ENCODE measurements around the gene LUC7L.
"Not testable (repeated sequence)": the region's sequence is repeated elsewhere in the genome, so short reads cannot be mapped to it uniquely, and the experiment has no call there.

LUC7L gene

GRCh38 chr16:263182-263774, 34.0 kb upstream of the LUC7L start:
- DNase-seq = no peak

- DNase-seq = no peak
Observed at GRCh38 chr16:262121-262745, 33.0 kb upstream of the LUC7L start.

GRCh38 chr16:261031-261691, 31.9 kb upstream of the LUC7L start:
- DNase-seq = no peak

DNA sequence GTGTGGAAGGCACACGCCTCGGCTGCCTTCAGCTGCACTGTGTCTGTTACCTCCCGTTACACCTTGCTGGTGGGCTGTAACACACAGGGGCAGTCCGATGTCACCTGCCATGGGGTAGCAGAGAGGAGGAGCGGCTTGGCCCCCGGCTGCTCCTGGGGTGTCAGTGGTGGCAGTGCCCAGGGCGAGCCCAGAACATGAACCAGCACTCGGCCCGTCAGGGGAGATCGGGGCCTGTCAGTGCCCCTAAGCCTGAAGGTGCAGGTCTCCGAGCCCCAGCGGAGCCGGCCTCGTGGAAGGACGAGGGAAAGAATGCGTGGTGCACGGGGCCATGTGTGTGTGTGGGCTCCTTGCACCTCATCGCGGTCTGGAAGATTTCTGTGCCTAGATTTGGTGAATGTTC, 31.1 kb upstream of the LUC7L start:
- no peak for DNase-seq

GRCh38 chr16:259814-260253, 30.6 kb upstream of the LUC7L start:
- DNase-seq = no peak

GRCh38 chr16:259226-259625, 30.0 kb upstream of the LUC7L start:
- DNase-seq = no peak

DNA sequence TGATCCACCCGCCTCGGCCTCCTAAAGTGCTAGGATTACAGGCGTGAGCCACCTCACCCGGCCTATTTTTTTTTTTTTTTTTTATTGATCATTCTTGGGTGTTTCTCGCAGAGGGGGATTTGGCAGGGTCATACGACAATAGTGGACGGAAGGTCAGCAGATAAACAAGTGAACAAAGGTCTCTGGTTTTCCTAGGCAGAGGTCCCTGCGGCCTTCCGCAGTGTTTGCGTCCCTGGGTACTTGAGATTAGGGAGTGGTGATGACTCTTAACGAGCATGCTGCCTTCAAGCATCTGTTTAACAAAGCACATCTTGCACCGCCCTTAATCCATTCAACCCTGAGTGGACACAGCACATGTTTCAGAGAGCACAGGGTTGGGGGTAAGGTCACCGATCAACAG, 28.8 kb upstream of the LUC7L start:
- DNase-seq = not testable (repeated sequence)

DNA sequence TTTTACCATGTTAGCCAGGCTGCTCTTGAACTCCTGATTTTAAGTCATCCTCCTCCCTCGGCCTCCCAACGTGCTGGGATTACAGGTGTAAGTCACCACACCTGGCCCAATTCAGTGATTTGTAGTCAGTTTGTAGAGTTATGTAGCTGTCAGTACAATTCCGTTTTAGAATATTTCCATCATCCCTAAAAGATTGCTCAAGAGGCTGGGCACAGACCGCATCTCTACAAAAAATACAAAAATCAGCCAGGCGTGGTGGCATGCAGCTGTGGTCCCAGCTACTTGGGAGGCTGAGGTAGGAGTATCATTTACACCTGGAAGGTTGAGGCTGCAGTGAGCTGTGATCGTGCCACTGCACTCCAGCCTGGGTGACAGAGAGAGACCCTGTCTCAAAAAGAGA, 25.9 kb upstream of the LUC7L start:
- no peak for DNase-seq

GRCh38 chr16:254461-254860, 25.2 kb upstream of the LUC7L start:
- no peak for DNase-seq

GRCh38 chr16:253833-254232, 24.6 kb upstream of the LUC7L start:
- no peak for DNase-seq

DNA sequence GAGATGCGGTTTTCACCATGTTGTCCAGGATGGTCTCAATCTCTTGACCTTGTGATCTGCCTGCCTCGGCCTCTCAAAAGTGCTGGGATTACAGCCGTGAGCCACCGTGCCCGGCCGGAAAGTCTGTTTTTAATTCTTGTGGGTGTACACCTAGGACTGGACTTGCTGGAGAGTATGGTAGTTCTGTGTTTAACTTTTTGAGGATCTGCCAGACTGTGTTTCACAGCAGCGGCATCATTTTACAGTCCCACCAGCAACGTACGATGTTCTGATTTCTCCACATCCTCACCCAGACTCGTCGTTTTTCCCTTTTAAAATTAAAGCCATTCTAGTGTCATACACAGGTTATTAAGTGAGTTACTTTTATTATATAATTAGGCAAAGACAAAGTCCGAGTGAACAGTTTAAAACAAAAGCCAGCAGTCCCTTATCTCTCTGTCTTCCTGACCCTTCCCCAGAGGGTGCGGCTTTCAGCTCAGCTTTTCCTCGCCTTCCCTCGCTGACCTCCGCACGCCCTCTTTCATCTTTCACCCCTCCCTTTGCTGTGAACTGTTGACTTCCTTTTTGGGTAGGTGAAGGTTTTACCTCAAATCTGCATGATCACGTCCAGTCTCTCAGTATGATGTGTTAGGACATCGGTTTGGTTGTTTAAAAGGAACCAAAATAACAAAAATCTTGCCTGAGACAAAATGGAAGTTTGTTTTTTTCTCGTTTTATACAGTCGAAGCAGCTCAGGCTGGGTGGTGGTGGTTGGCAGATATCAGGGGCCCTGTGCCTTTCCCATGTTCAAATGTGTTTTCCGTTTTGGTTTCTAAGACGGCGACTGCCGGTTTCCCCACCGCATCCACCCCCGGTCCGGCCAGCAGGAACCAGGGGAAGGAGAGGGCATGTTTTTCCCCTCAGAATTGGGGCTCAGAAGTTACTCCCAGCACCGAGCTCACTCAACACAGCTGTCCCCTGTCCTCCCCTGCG, 23.4 kb upstream of the LUC7L start:
- no peak for DNase-seq

DNA sequence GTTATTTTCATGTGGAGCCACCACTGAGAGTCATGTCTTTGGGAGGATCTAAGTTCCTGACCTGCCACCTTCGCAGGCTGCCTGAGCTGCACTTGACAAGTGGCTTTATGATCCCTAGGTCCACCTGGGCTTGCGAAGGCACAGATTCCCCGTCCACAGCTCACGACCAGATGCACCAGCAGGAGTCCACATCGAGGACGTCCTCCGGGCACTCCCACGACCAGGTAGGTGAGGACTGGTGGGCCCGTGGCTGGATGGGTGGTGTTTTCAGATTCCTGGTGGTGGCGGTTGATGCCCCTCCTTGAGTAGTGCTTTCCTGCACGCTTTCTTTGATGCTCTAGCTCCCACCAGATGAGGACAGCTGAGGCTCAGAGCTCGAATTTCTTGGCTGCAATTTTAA, 20.2 kb upstream of the LUC7L start:
- no peak for DNase-seq

DNA sequence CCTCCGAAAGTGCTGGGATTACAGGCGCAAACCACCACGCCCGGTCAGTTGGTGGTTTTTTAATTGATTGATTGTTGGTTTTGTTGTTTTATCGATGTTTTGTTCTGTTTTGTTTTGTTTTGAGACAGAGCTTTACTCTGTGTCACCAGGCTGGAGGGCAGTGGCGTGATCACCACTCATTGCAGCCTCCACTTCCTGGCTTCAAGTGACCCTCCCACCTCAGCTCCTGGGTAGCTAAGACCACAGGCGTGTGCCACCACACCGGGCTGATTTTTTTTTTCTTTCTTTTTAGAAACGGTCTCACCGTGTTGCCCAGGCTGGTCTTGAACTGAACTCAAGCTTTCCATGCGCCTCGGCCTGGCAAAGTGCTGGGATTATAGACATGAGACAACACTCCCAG, 17.8 kb upstream of the LUC7L start:
- DNase-seq = no peak

GRCh38 chr16:245105-245504, 15.9 kb upstream of the LUC7L start:
- no peak for DNase-seq

DNA sequence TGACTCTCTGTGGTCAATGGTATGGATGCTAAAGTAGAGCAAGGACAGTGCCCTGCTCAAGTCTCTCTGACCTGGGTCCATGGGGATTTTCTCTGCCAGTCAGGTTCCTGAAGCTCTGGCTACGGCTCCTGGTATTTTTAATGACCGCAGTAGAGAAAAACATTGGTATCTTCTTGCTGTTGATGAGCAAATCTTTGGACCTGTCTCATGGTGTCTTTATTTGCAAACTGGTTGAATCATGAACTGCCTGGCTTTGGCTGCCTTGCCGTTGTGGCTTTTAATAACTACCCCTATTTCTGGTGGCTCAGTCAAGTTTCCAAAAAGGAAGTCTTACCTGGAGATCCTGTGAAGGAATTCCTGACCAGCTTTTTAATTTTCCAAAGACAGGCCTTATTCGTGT, 14.1 kb upstream of the LUC7L start:
- no peak for DNase-seq

DNA sequence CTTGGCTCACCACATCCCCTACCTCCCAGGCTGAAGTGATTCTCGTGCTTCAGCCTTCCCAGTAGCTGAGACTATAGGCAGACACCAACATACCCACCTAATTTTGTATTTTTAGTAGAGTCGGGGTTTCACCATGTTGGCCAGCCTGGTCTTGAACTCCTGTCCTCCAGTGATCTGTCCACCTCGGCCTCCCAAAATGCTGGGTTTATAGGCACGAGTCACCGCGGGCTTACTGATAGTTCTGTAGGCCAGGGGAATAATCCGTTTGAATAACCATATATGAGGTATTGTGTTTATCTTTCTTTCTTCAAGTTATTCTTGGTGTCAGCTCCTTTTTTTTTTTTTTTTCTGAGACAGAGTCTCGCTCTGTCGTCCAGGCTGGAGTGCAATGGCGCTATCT, 13.0 kb upstream of the LUC7L start:
- DNase-seq = no peak

DNA sequence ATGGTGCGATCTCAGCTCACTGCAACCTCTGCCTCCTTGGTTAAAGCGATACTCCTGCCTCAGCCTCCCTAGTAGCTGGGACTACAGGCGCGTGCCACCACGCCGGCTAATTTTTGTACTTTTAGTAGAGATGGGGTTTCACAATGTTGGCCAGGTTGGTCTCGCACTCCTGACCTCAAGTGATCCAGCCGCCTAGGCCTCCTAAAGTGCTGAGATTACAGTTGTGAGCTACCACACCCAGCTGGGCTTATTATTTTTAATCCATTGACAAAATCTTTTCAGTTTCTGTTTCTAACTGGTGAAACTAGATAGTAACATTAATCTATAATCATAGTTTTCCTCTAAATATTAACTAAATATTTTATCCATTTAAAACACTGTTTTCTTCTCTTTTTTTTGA, 11.3 kb upstream of the LUC7L start:
- no peak for DNase-seq

DNA sequence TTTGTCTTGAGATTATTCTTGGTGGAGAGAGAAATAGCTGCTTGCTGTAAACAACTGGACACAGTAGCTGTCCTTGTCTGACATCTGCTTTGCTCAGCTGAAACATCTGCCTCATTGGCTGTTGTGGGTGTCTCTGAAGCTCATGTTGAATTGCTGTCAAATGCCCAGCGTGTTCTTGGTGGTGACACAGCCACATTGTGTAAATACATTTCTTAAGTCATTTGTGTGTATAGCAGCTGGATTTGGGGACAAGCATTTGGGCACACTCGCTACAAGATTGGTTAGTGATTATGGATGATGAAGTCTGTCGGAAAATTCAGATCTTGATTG, 10.7 kb upstream of the LUC7L start:
- no peak for DNase-seq

DNA sequence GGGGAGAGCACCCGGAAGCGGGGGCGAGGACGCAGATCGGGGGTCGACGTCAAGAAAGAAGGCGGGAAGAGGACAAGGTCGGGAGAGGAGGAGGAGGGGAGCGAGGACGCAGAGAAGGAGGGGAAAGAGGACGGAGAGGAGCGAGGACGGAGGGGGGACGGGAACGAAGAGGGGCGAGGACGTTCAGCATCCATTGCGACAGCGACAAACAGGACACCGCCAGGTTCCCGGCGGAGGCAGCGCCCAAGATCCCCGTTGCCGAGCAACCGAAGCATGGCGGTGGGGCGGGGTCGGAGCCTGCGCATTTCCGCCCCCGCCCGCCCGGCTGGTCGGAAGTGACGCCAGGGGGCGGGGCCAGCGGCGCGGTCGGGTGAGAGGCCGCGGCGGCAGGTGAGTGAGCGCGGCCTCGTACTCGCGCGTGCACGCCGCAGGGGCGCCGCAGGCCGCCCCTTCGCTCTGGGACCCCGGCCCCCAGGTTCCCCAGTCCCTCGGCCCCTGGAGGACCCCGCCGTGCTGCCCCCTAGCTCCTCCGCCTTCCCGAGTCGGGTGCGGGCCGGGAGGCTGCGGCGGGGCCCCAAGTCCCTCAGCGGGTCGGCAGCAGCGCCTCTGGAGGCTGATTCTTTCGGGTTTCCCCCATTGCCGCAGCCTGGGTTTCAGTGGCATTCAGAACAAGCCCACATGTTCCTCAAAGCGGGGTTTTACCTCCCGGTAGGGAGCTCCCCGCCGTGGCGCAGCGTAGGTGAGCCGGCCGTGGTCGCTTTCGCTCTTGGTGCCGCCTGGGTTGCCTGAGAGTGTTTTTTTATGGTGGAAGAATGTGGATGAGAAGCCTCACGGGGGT, 5.4 kb upstream of the LUC7L start, which contains the start of gene FAM234A:
TSS of gene FAM234A (plus strand) at position 354 of the 838 bp plus-strand sequence. CDS start 19,593 bp downstream, outside the sequence.
- peak; percentile 93 for DNase-seq

GRCh38 chr16:230949-231348, 1.7 kb upstream of the LUC7L start:
- DNase-seq = no peak

- not testable (repeated sequence) for DNase-seq
Observed at GRCh38 chr16:230351-230750, 1.1 kb upstream of the LUC7L start.

DNA sequence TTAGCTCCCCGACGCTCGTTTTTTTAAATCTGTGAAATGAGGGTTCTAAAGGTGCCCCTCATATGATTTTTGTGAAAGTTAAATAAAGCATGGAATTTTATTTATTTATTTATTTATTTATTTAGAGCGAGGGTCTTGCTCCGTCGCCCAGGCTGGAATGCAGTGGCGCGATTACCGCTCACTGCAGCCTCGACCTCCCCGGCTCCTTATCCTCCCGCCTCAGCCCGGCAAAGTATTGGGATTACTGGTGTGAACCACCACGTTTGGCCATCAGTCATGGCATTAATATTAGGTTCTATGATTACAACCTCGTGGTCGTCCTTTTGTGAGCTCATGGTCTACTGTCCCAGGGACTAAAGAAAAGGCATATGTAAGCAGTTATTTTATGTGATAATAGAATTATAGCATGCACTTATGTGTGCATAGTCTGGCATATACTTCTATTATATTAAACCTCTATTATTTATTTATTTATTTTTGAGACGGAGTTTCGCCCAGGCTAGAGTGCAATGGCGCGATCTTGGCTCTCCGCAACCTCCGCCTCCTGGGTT, 557 bp upstream of the LUC7L start:
- no peak for DNase-seq

All from NCI-H2029 (cell line).